NOMO-1 treated with dmso at 0.1 percent for 144 hours (cell line): ENCODE results near the gene ADGRG3.

ENCODE experiments used
- DNase-seq: peaks from one replicate; lab custom pipeline; 2025; ENCODE audit not compliant: unreplicated experiment; lab: John Stamatoyannopoulos, UW

ADGRG3 gene

DNA sequence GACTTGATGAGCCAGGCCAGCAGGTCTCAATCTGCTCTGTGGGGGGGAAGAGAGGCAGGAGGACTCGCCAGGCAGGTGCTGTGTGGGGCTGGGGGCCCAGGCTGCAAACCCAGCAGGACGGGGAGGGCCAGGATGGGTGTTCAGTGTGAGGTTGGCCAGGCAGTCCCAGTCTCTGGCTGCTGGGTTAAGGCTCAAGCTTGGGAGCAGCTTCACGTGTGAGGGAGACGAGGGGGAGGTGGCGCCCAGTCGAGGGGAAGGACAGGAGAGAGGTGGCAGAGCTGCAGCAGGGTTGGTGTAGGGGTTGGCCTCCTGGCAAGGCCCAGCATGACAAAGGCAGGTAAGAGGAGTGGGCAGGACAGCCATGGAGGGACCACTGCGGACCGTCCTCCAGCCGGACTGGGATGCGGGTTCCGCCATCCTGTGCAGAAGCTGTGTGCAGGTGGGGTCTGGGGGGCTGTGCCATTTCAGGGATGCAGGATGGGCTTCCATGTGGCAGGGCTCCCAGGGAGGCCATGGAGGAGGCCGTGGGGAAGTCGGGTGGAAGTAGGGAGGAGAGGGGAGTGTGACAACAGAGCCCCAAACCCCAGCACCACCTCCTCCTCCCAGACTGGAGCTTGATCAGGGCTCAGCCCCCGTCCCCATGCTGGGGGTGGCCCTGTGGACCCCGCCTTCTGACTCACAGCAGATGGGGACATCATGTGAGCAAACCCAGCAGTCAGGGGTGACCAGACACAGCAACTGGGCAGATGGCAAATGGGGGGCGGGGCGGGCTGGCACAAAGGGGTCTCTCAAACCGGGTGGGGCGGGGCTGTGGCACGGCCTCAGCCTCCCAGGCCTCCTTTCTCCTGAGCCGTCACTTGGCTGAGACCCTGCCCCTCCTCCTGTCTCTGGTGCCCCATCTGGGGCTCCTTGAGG is 36.9 kb upstream of the ADGRG3 start:
- no peak for DNase-seq

DNA sequence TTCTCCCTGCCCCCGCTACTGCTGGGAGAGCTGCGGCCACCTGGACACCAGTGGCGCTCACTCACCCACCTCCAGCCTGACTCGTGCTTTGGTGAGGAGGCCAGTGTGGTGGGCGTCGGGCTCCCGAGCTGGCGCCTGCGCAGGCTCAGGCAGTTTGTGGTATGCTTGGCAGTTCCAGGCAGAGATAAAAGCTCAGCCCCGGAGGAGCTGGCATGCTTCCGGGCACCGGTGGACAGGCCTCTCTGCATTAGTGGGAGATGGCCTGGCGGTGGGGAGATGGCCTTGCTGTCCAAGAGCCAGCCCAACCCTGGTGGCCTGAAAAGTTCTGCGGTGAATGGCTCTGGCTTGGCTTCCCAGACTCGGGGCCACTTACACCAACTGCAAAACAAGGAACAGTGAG is 35.5 kb upstream of the ADGRG3 start:
- DNase-seq = no peak

DNA sequence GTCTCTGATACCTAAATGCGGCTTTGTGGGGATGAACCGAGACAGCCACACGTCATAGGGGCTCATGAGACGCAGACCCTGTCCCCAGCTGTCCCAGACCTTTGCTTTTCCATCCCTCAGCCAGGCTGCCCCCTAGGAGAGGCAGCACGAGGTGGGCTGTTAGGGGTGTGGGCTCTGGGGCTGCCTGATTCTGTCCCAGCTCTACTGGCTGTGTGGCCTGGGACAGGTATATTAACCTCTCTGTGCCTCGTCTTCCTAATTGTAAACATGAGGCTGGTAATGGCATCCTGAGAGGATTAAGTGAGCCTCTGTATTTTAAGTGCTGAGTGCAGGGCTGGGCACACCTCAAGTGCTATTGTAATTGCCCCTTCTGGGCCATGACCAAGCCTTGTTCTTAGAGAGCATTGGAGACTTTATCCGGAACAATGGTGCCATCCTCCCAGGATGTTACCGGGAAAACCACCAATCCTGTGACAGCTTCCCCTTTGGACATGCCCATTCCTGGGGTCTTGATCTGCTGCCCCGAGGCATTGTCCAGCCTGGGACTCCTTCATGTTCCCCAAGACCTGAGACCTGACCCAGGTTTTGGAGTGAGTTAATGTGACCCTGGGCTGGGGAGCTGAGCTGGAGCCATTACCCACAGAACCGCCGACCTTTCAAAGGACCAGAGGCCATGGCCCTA is 34.6 kb upstream of the ADGRG3 start:
- DNase-seq = no peak

DNA sequence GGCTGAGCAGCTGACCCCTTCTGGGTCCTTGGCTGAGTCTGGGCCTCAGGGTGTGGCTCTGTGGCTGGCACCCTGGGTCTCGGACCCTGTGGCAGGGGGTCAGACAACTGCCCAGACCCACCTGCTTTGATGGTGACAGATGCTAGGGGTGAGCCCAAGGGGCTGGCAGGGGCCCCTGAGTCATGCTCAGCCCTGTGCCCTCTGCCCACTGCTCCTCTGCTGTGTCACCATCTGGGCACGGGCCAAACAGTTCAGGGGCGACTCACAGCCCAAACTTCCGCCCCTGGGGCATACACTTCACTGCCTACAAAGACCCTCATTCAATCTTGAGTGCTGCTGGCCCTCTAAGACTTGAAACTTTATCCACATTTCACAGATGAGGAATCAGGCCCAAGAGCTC is 33.9 kb upstream of the ADGRG3 start:
- DNase-seq = no peak

DNA sequence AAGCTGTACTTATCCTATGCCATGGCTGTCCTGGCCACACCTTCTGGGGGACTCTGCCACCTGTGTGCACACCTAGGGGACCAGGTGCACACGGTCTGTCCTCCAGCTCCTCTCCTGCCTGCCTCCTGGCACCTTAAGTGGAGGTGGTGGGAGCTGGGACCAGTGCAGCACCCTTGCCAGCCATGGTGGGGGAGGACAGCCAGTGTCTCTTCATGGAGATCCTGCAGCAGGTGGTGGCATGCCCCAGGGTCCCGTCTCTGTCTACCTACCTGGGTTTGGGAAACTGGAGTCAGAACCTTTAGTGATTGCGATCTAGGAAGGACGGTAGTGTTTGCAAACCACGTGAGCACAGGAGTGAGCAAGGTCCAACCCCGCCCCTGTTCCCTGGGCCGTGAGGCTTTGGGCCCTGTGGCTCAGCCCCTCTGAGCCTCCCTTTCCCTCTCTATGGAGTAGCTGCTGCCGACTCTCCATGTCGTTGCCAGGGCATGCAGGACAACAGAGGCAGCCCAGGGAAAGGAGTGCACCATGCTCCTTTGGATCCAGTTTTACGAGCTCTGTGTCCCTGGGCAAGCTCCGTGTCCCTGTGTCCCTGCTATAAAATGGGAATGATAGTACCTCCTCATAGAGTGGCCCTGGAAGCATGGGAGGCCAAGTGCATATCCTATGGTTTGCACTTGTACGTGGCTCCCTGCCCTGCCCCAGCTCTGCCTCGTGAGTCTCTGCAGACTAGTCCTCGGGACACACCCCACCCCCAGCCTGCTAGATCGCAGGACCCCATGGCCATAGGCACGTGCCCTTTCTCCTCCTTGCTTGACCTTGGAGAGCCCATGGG is 32.6 kb upstream of the ADGRG3 start:
- no peak for DNase-seq

DNA sequence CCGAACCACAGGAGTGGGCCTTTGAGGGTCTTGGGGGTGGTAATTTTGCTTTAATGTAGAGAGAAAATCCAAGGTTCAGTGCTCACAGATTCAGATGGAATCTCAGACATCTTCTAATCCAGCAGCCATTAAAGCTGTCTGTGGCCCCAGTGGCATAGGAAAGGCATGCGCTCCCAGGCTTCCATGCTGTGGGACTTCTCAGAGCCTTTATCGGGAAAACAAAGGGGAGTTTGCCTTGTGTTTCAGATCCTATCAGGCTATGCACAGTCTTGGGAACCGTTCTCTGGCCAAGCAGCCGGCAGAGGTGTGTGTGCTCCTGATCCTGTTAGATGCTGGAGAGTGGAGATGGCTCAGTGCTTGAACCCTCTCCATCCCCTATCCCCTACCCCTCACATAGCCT is 31.9 kb upstream of the ADGRG3 start:
- no peak for DNase-seq

DNA sequence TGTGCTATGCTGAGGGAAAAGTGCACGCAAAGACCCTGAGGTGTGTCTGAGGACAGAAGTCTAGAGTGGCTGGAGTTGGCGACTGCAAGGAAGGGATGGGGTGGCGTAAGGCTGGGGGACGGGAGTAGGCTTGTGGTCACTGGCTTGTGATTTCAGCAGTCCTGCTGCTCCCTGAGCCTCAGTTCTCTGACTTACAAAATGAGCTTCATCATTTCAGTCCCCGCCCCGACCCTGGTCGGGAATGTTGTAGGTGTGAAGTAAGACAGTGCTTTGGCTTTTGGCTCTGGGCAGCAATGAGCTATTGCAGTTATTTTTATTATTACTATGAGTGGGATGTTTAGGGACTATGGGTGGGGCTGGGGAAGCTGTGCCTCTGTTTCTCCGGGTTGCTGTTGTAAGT is 31.1 kb upstream of the ADGRG3 start:
- DNase-seq = no peak

DNA sequence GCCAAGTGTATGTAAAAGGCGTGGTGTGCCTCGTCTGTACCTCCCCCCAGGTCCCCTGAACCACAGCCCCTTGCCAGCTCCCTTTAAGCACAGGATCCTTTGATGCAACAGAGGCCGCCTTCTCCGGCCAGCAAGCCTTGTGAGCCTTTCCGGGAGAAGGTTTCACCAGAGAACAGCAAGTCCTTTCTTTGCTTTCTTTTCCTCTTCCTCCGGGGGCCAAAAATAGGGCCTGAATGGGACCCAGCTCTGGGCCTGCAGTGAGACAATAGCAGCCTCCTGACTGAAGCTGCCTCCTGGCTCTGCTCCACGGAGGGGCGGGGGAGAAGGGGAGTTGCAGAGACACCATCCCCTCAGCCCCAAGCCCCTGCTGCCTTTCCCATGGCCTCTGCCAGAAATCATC is 30.7 kb upstream of the ADGRG3 start:
- no peak for DNase-seq

DNA sequence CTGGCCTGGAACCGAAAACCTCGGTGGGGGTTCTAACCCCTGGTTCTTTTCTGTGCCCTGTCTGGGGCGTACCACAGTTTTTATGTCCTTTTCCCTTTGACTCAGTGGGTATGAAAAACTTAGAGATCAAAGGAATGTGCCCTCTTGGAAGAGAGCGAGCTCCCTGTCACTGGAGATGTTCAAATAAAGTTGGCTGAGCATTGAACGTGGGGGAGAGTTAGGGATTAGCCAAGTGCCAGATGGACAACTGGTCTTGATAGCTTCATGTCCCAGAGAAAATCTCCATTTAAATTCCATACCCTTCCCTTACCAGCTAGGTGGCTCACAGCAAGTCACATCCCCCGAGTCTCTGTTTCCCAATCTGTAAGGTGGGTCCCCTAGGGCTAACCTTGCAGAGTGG is 30.1 kb upstream of the ADGRG3 start:
- no peak for DNase-seq

DNA sequence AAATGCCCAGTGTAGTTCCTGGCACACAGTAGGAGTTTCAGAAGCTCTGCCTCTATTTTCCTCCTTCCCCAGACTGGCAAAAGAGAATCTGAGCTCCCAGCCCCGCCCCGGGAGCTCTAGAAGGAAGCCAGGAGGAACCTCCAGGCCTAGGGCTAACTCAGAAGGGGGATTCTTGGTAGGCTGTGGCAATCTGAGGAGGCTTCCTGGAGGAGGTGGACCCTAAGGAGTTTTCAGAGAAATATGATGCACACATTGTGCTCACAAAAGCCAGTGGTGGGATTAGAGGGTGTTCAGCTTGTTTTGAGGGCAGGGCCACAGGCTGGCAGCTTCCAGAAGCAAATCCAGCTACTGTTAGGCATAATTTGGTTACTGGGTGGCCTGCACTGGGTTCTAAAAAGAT is 29.7 kb upstream of the ADGRG3 start:
- no peak for DNase-seq

DNA sequence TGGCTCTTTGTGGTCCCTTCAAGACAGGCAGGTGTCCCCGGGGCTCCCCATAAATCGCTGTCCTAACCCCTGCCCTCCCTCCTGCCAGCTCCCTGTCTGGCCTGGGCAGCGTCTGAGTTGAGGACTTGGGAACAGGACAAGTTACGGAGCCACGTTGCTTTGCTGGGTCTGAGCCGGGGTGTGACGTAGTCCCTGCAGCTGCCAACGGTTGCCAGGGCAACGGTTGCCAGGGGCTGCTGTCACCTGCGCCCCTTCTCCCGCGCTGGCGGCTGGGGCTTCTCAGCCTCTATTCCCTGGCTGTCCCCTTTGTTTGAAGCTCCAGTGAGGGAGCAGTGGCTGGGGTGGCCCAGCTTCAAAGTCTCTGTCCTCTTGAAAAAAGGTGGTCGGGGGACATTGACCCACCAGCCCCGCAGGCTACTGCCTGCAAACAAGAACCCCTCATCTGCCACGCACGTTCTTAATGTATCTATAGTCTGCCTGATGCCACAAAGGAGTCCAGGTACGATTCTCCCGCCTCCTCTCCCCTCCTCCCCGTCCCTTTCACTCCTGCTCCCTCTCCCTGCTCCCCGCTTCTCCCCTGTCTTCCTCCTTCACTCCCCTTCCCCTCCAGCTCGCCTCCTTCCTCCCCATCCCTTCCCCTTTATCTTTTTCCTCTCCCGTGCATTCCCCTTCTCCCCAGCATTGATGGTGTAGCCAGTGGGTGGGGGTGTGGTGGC is 28.8 kb upstream of the ADGRG3 start:
- DNase-seq = no peak

DNA sequence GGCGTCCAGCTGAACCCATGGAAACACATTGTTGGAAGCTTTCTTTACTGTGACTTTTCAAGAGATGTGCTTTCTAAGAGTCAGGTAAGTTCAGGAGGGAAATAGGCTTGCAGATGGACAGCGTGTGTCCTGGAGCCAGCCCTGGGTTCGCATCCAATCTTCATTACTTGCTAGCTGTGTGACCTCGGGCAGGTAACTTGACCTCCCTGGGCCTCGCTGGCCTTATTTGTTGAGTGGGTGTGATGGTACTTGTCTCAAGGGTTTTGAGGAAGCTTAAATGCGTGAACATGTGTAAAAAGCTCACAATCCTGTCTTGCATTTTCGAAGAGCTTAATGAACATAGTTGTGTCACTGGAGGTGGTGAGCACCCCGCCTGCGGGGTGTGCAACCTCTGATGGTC is 27.9 kb upstream of the ADGRG3 start:
- no peak for DNase-seq

DNA sequence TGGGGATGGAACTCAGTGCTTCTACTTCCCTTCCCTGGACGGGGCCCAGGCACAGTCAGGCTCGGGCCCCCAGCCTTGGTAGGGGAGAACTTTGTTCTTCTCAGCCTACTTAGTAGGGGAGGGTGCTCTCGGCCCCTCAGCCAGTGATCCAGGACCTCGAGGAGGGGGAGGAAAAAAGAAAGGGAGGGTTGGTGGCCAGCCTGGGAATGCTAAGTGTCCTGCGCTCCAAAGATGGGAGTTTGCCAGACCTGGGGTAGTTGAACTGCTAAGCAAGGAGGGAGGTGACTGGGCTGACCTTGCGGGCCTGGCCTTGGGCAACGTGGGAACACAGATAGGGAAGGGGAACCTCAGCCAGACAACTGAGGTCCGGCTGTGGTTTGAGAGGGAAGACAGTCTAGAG is 27.5 kb upstream of the ADGRG3 start:
- no peak for DNase-seq

DNA sequence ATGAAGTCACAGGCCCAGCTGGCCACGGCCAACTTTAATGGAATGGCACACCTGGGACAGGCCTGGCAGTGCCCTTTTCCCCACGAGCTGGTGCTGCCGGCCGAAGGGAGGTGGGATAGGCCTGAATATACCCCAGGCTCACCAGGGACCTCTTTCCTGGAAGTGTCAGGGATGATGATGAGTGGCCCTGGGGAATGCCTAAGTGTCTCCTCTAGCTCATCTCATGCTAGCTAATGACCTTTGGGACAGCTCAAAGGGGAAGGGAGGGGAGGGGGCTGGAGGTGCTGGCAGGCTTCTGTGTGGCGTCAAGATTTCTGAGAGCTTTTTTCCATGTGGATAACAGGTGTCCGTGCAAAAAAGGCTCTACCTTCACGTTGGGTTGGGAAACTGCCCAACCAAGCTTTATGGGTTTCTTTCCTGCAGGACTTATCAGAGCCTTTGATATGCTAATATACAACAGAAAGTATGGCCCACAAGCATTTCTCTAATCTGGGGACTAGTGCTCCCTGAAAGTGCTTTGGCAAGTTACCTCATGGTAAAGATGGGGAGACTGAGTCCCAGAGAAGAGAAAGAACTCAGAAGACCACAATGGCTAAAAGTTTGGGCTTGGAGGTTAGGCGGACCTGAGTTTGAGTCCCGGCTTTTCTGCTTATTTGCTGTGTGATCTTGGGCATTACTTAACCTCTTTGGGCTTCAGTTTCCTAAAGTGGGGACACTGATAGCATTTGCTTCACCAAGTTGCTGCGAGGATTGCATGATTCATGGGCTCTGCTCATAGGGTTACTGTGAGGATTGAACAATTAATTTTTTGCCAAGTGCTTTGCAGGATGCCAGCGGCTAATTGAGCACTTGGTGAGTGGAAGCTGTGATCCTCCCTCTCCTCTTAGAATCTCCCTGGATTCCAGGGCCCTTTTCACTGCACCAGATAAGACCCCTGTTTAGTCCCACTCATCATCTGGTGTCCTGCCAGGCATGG is 25.7 kb upstream of the ADGRG3 start:
- DNase-seq = no peak

DNA sequence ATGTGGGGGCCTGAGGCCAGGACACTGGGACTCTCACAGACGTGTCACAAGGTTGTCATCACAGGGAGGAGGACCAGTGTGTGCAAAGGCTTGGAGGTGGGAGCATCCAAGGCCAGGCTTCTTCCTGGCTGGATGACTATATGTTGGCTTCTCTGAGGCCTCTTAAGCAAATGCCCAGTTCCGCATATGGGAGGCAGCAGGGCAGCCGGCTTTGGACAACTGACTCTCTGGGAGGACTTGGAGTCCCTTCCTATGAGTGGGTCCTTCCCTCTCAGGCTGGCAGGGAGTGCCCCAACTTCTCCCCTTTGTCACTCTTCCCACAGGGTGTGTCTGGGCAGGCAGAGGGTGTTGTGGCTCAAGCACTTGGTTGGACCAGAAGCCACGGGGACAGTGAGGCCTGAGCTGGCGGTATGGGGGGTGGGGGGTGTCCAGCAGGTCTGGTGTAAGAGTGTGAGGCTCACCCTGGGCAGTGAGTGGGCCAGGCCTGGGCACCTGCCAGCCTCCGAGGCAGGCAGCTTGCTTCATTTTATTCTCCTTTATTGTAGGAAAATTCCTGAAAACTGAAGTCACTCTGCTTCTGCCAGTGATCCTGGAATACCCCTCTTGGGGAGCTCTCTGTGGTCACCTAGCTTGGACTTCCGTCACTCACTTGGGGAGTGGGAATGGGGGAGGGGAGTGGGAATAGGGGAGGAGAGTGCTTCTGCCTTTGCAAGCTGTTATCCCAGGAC is 24.8 kb upstream of the ADGRG3 start:
- DNase-seq = no peak

DNA sequence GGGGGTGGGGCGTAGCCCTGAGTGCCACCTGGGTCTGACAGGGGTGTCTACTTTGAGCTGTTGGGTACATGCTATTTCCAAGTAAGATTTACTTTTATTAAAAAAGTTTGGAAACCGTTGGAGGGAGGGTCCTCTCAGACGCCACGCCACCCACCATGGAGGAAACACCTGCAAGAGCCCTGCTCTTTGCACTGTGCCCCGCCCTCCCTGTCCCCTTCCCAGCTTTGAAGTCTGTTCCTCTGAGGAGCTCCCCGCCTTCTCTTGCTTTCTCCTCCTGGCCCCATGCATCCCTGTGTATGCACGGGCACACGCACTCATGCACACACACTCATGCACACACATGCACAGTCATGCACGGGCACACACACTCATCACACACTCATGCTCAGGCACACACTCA is 24.2 kb upstream of the ADGRG3 start:
- DNase-seq = no peak

DNA sequence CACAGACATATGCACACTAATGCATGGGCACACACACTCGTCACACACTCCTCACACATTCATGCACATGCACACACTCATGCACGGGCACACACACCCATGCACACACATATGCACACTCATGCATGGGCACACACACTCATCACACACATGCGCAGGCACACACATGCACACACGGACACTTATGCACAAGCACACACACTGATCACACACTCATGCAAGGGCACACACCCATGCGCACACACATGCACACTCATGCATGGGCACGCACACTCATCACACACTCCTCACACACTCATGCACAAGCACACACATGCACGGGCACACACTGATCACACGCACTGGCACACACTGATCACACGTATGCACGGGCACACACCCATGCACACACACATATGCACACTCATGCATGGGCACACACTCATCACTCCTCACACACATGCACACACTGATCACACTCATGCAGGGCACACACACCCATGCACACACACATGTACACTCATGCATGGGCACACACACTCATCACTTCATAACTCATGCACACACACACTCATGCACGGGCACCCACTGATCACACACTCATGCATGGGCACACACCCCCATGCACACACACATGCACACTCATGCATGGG is 23.6 kb upstream of the ADGRG3 start:
- no peak for DNase-seq

DNA sequence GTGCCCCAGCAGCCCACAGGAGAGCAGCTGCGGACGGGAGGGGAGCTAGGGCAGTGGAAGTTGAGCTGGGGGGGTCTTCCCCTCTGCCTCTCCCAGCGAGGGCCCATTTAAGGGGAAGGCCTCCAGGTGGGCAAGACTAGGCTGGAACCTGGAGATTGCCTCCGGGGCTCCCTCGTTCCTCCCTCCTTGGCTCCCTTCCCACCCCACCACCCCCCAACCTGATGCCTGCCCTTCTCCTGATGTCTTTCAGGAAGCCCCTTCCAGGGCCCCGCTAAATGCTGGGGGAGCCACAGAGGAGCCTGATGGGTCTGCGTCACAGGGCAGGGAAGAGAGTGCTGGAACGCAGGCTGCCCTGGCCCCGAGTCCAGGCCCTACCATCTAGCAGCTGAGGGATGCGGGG is 22.9 kb upstream of the ADGRG3 start:
- DNase-seq = no peak
